ENCODE results near the gene STK38L. TPM values are rescaled to one million over a fixed set of nuclear protein-coding genes. Genes with fewer than 3 reads are reported as not detected.

STK38L gene
- total RNA-seq, 3 donors from 2014 or later: 29.4 to 48.8 (median 37.9) TPM

- TF ChIP-seq POLR2A (IDR thresholded peaks at IDR 0.05) (no peak), CTCF (IDR thresholded peaks at IDR 0.05) (no peak), POLR2AphosphoS5 (IDR thresholded peaks at IDR 0.05) (no peak)
- intact Hi-C loops (cut with DNase I; ENCODE audit: low total_unique reads): no loop called here
- H3K27me3 ChIP-seq: no peaks in the 10 kb centered on the region
- no peaks in the 10 kb centered on the region for H3K9me3 ChIP-seq
- H3K4me3 ChIP-seq: no peak overlapping the region
- H3K36me3 ChIP-seq: no peaks in the 10 kb centered on the region
- H3K4me1 ChIP-seq: no peaks in the 10 kb centered on the region
- no peak overlapping the region for H3K27ac ChIP-seq
- DNase-seq (ENCODE audit: low spot score in 2 of 2): no peak
Measured at GRCh38 chr12:27220055-27220987, 23.8 kb upstream of the STK38L start.

GRCh38 chr12:27220988-27221345, 23.1 kb upstream of the STK38L start:
- no peaks in the 10 kb centered on the region for H3K27me3 ChIP-seq
- no peaks in the 10 kb centered on the region for H3K36me3 ChIP-seq
- intact Hi-C loops (cut with DNase I; ENCODE audit: low total_unique reads): no loop called here
- H3K4me3 ChIP-seq: no peak overlapping the region
- H3K9me3 ChIP-seq: no peaks in the 10 kb centered on the region
- TF ChIP-seq CTCF (IDR thresholded peaks at IDR 0.05): no peak
- no peak for TF ChIP-seq POLR2A (IDR thresholded peaks at IDR 0.05)
- no peak for TF ChIP-seq POLR2AphosphoS5 (IDR thresholded peaks at IDR 0.05)
- H3K4me1 ChIP-seq: no peaks in the 10 kb centered on the region
- DNase-seq (ENCODE audit: low spot score in 2 of 2): no peak
- no peak overlapping the region for H3K27ac ChIP-seq

GRCh38 chr12:27221625-27222387, 22.3 kb upstream of the STK38L start:
- TF ChIP-seq POLR2AphosphoS5 (IDR thresholded peaks at IDR 0.05): no peak
- no peak for TF ChIP-seq POLR2A (IDR thresholded peaks at IDR 0.05)
- no peak for TF ChIP-seq CTCF (IDR thresholded peaks at IDR 0.05)
- no peak for DNase-seq (ENCODE audit: low spot score in 2 of 2)
- intact Hi-C loops (cut with DNase I; ENCODE audit: low total_unique reads): no loop called here

GRCh38 chr12:27226407-27226929, 17.6 kb upstream of the STK38L start:
- Histone ChIP-seq H3K27ac (peak overlapping the region; percentile 66 to 81), H3K9me3 (no peaks in the 10 kb centered on the region), H3K4me3 (no peak overlapping the region), H3K4me1 (peaks cover 0 to 3% of the 10 kb centered on the region in 2 donors), H3K27me3 (no peaks in the 10 kb centered on the region), H3K36me3 (no peaks in the 10 kb centered on the region)
- peak in 1 of 2 donors; percentile 50 for DNase-seq (ENCODE audit: low spot score in 2 of 2)
- TF ChIP-seq CTCF (IDR thresholded peaks at IDR 0.05): no peak
- no peak for TF ChIP-seq POLR2AphosphoS5 (IDR thresholded peaks at IDR 0.05)
- intact Hi-C loops (cut with DNase I; ENCODE audit: low total_unique reads): no loop called here

More at GRCh38 chr12:27221625-27222387, 22.3 kb upstream of the STK38L start:
- no peak overlapping the region for H3K4me3 ChIP-seq
- H3K4me1 ChIP-seq: peaks cover 0 to 3% of the 10 kb centered on the region in 2 donors
- no peak overlapping the region for H3K27ac ChIP-seq
- no peaks in the 10 kb centered on the region for H3K9me3 ChIP-seq
- H3K36me3 ChIP-seq: no peaks in the 10 kb centered on the region
- no peaks in the 10 kb centered on the region for H3K27me3 ChIP-seq
